GM18508 (cell line): ENCODE data around the gene HAT1.
"Not testable (repeated sequence)": the region's sequence is repeated elsewhere in the genome, so short reads cannot be mapped to it uniquely, and the experiment has no call there.

ENCODE experiments used
- ATAC-seq: cut with Tn5 transposase; IDR thresholded peaks from one replicate; pipeline ENCODE4 v1.9.1; 2021; ENCODE audit warnings: moderate number of reproducible peaks; ENCODE audit not compliant: insufficient read depth, unreplicated experiment

The HAT1 gene

DNA sequence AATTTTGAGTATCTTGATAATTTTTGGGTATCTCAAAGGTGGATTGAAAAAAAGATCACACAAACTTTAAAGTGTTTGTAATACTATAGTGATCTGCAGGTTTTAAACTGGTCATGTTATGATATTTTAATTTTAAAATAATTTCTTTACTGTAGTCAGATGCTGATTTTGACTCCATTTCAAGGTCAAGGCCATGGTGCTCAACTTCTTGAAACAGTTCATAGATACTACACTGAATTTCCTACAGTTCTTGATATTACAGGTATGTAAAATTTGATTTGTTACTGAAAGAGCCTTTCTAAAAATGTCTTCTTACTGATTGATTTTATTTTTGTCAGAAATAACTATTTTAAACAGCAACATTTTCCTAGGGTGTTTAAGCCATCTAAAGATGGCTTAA, 44.4 kb downstream of the HAT1 start:
- no peak for ATAC-seq

DNA sequence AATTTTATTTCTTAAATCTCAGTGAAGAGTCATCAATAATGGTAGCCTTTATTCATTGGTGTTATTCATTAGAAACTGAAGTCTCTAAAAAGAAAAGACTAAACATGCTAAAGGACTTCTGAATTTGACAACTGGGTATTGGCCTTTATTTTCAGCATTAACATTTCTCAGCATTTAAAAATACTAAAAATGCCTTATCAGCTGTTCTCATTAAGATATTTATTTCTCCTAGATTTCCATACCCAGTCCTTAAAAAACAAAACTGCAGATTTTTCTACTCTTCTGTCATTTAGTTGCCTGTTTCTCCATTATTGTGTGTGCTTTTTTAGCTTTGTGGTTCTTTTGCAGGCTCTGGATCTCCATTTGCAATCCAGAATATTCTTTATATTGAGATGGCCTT, 46.2 kb downstream of the HAT1 start:
- ATAC-seq = no peak

DNA sequence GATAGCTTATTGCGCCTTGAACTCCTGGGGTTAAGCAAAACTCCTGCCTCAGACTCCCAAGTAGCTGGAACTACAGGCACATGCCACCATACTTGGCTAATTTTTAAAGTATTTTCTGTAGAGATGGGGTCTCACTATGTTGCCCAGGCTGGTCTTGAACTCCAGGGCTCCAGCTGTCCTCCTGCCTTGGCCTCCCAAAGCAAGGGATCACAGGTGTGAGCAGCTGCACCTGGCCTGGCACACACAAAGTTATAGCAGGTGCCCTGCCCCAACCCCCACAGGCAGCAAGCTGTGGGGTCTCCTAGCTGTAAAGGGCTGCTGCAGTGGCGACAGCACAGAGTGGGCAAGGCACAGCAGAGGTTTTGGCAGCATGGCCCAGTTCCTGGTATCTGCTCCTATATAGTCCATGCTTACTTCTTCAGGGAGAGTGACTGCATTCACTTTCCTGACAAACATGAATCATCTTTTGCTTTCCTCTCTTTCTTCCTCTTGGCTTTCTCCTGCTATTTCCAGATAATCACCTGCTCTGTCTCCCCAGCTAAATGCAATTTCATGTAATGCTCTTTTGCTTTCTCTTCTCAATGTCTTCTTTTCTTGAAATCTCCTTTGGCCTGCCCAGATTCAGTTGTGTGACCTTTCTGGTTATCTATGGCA, 50.2 kb downstream of the HAT1 start:
- ATAC-seq = no peak

DNA sequence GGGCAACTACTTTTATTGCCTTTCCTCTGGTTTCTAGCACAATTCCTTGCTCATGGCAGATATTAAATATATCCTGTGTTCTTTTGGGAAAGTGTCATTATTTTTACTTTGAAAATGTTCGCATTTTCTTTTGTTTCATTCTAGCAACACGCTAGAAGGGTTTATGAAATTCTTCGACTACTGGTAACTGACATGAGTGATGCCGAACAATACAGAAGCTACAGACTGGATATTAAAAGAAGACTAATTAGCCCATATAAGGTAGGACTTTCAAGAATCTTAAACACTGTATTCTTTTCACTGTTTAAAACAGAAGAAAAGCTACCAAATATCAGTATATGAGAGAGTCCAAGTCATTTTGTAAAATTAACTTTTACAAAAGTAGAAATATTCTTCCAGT, 56.8 kb downstream of the HAT1 start:
- ATAC-seq = no peak

DNA sequence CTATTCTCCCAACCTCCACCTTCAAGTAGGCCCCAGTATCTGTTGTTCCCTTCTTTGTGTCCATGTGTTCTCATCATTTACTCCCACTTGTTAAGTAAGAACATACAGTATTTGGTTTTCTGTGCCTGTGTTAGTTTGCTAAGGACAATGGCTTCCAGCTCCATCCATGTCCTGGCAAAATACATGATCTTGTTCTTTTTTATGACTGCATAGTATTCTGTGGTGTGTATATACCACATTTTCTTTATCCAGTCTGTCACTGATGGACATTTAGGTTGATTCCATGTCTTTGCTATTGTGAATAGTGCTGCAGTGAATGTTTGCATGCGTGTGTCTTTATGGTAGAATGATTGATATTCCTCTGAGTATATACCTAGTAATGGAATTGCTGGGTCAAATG, 61.7 kb downstream of the HAT1 start:
- not testable (repeated sequence) for ATAC-seq

DNA sequence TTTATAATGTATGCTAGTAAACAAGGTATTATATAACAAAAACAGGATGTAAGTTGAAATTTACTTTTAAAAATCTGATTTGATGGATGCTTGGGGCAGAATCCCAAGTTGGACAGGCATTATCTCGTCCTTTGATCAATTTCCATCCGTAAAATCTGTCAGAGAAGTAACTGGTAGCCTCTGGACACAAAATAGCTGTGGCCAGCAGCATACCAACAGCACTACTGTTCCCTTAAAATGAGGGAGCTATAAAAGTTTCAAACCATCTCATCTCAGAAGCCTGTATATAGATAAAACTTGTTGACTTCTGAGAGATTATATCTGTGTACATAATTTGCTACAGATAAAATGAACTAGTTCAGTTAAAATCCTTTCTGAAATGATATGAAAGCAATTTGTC, 62.8 kb downstream of the HAT1 start:
- no peak for ATAC-seq

DNA sequence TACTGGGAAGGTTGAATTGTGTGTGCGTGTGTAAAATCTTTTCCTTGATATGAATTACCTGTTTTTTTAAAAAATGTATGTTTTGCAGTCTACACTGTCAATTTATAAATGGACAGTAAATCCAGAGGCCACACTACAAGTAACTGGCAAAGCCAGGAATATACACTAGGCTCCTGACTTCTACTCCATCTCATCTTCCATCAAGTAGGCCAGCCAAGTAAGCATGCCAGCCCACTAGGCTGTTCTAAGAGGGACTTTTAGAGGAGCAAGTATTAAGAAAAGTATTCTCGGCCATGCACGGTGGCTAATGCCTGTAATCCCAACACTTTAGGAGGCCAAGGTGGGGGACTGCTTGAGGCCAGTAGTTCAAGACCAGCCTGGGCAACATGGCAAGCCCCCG, 64.5 kb downstream of the HAT1 start:
- no peak for ATAC-seq

DNA sequence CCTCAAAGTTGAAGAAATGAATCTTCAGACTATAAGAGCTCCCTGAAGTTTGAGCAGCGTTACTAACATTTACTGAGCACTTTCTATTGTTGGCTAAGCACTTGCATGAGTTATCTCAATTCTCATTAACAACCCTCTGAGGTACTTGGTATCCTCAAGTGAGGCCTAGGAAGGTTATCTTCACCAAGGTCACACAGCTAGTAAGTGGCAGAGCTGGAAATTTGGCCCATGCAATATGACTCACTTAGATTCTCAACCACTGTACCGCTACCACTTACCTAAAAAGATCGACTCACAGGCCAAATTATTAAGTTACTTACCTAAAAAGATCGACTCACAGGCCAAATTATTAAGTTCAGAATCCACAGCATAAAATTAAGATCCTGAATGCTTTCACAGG, 68.8 kb downstream of the HAT1 start:
- no peak for ATAC-seq

DNA sequence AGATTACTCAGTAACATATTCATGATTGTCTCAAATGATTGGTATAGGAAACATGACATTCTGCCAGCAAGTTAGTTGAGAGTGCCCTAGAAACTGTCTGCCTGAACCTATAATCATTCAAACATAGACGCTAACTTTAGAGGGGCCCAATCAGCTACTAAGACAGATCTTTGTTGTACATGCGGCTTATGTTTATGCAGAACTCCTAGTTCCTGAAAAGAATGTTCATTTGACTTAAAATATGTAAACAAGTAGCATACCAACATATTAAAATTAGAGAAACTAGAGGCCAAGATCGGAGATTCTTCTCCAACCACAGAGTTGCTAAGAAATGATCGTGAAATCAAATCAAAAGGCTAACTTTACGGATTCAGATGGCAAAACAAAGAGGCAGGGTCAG, 73.3 kb downstream of the HAT1 start:
- no peak for ATAC-seq

DNA sequence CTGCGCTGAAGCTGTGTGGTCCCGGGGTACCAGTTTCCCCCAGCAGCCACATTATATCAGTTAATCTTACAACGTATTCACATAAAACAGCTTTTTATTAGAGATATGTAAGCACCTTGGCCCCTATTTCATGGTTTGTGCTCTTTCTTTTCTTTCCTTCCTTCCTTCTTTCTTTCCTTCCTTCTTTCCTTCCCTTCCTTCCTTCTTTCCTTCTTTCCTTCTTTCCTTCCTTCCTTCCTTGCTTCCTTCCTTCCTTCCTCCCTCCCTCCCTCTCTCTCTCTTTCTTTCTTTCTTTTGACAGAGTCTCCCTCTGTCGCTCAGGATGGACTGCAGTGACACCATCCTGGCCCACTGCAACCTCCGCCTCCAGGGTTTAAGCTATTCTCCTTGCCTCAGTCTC, 73.8 kb downstream of the HAT1 start:
- ATAC-seq = no peak

DNA sequence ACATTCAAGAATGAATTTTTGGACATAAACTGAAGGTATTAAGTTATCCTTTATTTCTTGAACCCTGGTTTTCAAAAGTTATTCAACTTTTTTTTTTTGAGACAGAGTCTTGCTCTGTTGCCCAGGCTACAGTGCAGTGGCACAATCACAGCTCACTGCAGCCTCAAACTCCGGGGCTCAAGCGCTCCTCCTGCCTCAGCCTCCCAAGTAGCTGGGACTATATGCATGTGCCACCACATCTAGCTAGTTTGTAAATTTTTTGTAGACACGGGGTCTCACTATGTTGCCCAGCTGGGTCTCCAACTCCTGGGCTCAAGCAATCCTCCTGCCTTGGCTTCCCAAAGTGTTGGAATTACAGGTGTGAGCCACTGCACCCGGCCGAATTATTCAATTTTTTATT, 74.8 kb downstream of the HAT1 start:
- ATAC-seq = not testable (repeated sequence)

DNA sequence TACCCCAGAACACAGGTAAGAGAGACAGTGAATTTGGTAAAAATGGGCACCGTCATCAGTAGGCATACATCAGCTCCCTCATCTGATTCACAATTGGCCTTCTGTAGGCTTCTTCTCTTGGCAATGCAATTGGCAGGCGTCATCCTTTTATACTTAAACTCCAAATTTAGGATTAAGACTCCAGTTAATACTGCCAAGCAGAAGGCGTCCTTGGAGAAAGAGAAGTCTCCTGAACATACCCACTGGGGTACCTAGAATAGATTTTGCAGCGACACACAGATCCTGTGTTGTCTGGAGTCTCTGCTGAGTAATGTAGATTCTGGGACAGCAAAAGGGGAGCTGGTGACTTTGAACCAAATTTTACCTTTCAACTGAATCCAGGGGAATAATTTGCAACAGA, 76.9 kb downstream of the HAT1 start:
- no peak for ATAC-seq

DNA sequence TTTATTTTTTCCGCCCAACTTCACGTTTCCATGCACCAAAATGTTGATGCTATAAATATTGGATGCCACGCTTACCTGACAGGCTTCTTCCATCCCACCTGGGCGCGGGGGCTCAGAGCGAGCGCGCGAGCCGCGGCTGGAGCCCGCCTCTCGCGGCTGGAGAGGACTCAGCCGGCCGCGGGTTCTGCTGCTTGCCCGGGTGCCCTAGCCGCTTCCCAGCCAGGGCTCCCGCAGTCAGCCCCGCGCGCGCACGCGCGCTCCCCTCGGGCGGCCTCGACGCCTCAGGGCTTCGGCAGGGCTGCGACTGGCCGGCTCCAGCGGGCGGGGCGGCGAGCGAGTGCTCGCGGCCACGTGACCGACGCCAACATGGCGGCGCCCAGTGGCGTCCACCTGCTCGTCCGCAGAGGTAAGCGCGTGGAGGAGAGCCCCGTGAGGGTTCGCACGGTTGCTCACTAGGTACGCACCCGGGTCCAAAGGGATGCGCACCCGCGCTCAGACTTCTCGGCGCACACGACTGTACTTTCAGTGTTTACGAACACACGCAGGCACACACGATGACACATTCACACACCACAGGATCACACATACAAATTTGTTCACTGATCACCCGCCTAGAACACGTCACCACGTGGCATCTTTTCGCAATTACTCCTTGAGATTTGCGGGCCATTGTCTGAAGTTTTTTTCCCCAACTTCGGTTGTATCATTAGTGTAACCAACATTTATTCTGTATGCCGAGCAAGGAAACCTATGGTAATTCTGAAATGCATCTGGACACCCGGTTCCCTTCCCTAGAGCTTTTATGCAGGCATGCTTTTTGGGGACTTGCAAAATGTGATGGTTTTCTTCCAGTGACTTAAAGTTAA, 77.6 kb downstream of the HAT1 start, which contains the start of gene METAP1D:
METAP1D (plus strand) TSS at position 350 of the 866 bp plus-strand sequence; CDS start at position 367, 17 bp downstream.
- ATAC-seq = no peak

DNA sequence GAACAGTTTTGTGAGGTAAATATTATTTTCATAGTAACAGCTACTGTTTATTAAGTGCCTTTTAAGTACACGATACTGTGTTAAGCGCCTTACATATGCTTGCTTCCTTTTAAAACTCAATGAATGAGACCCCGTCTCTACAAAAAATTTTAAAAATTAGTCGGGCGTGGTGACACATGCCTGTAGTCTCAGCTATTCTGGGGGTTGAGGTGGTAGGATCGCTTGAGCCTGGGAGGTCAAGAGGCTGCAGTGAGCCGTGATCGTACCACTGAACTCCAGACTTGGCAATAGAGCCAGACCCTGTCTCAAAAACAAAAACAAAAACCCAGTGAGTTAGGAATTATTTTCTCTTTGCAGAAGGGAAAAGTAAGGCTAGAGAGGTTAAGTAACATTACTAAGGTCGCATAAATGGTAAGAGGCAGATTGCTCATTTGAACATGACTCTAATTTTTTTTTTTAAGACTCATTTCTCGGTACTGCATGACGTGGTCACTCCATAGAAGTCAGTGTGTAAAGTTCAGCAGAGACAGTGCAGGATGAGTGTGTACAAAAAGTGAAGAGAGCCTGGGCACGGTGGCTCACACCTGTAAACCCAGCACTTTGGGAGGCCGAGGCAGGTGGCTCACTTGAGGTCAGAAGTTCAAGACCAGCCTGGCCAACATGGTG, 78.6 kb downstream of the HAT1 start:
- ATAC-seq = no peak

DNA sequence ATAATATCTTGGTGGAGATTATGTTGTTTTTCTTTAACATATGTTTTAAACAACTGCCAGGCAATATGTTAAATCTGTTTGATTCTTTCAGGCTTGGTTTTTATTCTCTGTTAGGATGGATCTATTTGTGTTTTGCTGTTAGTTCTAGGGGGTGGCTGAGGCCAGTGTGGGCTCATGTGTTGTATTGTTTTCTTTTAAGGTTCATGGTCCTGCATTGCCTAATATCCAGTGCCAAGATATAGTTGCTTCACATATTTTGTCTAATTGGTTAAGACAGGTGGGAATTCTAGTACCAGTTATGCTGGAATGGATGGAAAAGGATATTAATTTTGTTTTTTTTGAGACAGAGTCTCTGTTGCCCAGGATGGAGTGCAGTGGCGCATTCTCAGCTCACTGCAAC, 85.1 kb downstream of the HAT1 start:
- no peak for ATAC-seq

DNA sequence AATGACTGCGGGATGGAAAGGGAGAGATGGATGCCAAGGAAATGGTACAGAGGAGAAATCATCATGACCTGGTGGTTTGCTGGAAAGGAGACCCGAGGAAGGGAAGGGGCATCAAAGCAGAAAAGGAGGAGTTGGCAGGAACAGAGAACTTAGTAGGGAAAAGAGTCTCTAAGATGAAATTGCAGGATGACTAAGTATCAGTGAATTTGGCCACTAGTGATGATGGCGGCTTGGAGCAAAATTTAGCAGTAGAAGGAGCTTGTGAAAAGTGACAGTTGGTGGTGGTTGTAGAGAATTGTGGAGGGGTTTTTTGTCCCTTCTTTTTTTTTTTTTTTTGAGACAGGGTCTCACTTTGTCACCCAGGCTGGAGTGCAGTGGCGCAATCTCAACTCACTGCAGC, 87.6 kb downstream of the HAT1 start:
- ATAC-seq = no peak

DNA sequence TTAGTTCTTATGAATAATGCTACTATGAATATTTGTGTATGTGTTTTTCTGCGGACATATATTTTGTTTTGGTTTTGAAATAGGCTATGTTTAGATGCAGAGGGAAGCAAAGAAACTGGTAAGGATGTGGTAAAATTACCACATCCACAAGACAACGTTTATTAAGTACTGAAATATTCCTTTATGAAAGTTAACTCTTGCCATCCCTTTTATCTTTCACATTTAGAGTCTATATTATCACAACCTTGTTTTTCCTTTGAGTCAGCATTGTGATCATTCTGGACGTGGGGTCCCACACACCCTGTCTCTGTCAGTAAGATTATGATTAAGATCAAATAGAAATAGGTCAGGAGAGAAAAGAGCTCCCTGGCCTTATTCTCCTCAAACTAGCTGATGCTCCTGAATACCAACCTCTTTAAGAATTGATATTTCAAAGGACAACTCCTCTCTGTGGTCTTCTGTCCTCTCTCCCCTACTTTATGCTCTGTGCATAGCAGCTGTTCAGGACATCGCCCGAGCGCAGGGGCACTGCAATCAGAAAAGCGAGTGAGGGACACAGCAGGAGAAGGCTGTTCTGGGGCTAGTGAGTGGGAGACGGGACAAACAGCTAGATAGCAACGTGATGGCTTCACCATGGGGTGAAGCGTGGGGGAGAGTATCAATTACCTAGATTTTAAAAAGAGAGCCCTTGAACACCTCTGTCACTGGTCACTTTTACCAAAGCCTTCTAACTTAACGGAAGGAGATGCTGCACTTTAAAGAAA, 89.7 kb downstream of the HAT1 start:
- ATAC-seq = no peak

DNA sequence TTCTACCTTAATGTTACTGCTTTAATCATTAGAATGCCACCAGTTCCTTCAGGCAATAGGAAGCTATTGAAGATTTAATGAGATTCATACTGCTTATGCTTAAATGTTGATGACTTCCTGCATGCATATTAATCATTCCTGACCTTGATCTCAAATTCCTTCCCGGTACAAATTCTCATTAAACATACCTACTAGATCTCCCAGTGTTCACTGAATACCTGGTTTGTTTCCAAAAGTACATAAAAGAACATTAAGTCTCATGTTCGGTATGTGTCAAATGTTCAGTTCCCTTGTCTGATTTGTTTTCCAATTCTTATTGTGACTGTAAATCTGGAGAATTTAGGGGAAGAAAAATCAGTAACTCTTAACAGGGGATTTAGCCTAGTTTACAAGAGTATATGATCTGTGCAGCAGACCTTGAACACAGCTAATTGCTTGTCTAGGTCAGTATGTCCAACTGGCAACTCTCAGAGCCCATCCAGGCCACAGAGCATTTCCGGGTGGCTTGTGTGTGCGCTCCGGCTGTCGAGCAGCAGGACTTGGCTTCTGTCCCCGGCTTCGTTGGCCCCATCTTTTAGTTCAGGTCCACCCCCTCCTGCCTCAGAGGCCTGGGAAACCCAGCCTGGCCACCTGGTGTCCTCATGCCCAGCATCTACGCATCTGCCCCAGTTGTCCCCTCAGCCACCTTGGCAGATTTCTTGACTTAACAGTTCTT, 90.6 kb downstream of the HAT1 start:
- no peak for ATAC-seq

DNA sequence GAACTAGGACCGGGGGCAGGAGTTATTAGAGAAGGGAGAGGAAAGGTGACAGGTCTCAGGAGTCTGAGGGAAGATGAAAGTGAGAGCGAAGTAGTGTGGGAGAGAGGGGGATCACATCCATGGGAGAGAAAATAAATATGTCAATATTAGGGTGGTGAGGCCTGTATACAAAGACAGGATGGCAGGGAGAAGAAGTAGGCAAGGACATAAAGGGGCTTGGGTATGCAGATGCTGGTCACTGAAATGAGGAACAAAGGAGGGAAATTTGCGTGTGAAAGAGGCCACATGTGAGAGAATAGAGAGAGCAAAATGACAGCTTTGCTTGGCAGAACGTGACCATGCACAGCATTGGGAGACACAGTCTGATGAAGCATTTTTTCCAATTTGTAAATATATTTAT, 91.1 kb downstream of the HAT1 start:
- no peak for ATAC-seq
